ENCODE data around the gene RAD51B. TPM values are rescaled to one million over a fixed set of nuclear protein-coding genes. Genes with fewer than 3 reads are reported as not detected.

The RAD51B gene
- total RNA-seq, 6 donors from 2014 or later: 10.6 to 63.9 (median 18.4) TPM

GRCh38 chr14:68145539-68145938, 326.0 kb downstream of the RAD51B start:
- H3K9me3 ChIP-seq: no peaks in the 10 kb centered on the region
- H3K36me3 ChIP-seq: no peaks in the 10 kb centered on the region
- peaks cover 31 to 36% (median 35%) of the 10 kb centered on the region in 4 donors for H3K4me1 ChIP-seq
- H3K27ac ChIP-seq: peak overlapping the region; percentile 63 to 87 (median 78)
- no peaks in the 10 kb centered on the region for H3K27me3 ChIP-seq
- ATAC-seq (ENCODE audit: low FRiP score in 2 of 2) (no peak), DNase-seq (no peak)
- H3K4me3 ChIP-seq: no peak overlapping the region
- TF ChIP-seq CTCF (IDR thresholded peaks at IDR 0.05): no peak
- no peak for TF ChIP-seq EP300 (IDR thresholded peaks at IDR 0.05)
- no peak for TF ChIP-seq POLR2A (IDR thresholded peaks at IDR 0.05)
- no peak for TF ChIP-seq POLR2AphosphoS5 (IDR thresholded peaks at IDR 0.05)

GRCh38 chr14:68146818-68147217, 327.2 kb downstream of the RAD51B start:
- 43 to 49% methylated on average over 3 of the region's 3 CpGs for WGBS, 2 donors
- peak in 1 of 2 donors; percentile 45 for DNase-seq
- no peak overlapping the region for H3K4me3 ChIP-seq
- peaks cover 28 to 36% (median 32%) of the 10 kb centered on the region in 4 donors for H3K4me1 ChIP-seq
- no peaks in the 10 kb centered on the region for H3K9me3 ChIP-seq
- TF ChIP-seq CTCF (IDR thresholded peaks at IDR 0.05) (no peak), EP300 (IDR thresholded peaks at IDR 0.05) (no peak), POLR2AphosphoS5 (IDR thresholded peaks at IDR 0.05) (no peak), POLR2A (IDR thresholded peaks at IDR 0.05) (no peak)
- peak overlapping the region; percentile 63 to 87 (median 78) for H3K27ac ChIP-seq
- no peaks in the 10 kb centered on the region for H3K27me3 ChIP-seq
- ATAC-seq (ENCODE audit: low FRiP score in 2 of 2): peak; percentile 73 to 81
- H3K36me3 ChIP-seq: no peaks in the 10 kb centered on the region

GRCh38 chr14:68147303-68147702, 327.7 kb downstream of the RAD51B start:
- ATAC-seq (ENCODE audit: low FRiP score in 2 of 2) (no peak), DNase-seq (no peak)
- no peaks in the 10 kb centered on the region for H3K27me3 ChIP-seq
- no peaks in the 10 kb centered on the region for H3K36me3 ChIP-seq
- H3K4me3 ChIP-seq: no peak overlapping the region
- H3K4me1 ChIP-seq: peaks cover 28 to 36% (median 32%) of the 10 kb centered on the region in 4 donors
- TF ChIP-seq POLR2AphosphoS5 (IDR thresholded peaks at IDR 0.05): no peak
- no peak for TF ChIP-seq EP300 (IDR thresholded peaks at IDR 0.05)
- TF ChIP-seq POLR2A (IDR thresholded peaks at IDR 0.05): no peak
- TF ChIP-seq CTCF (IDR thresholded peaks at IDR 0.05): no peak
- peak overlapping the region; percentile 63 to 87 (median 78) for H3K27ac ChIP-seq
- no peaks in the 10 kb centered on the region for H3K9me3 ChIP-seq

GRCh38 chr14:68148276-68148675, 328.7 kb downstream of the RAD51B start:
- TF ChIP-seq EP300 (IDR thresholded peaks at IDR 0.05) (no peak), POLR2AphosphoS5 (IDR thresholded peaks at IDR 0.05) (no peak), POLR2A (IDR thresholded peaks at IDR 0.05) (no peak), CTCF (IDR thresholded peaks at IDR 0.05) (no peak)
- 94 to 97% methylated on average over 3 of the region's 3 CpGs for WGBS, 2 donors
- Histone ChIP-seq H3K9me3 (no peaks in the 10 kb centered on the region), H3K27ac (peak overlapping the region in 1 of 4 donors; percentile 87), H3K4me1 (peaks cover 24 to 31% (median 28%) of the 10 kb centered on the region in 4 donors), H3K27me3 (no peaks in the 10 kb centered on the region), H3K36me3 (no peaks in the 10 kb centered on the region), H3K4me3 (no peak overlapping the region)
- no peak for ATAC-seq (ENCODE audit: low FRiP score in 2 of 2)
- no peak for DNase-seq

GRCh38 chr14:68148763-68149162, 329.2 kb downstream of the RAD51B start:
- no peaks in the 10 kb centered on the region for H3K9me3 ChIP-seq
- ATAC-seq (ENCODE audit: low FRiP score in 2 of 2): no peak
- no peak for DNase-seq
- no peaks in the 10 kb centered on the region for H3K27me3 ChIP-seq
- no peak overlapping the region for H3K27ac ChIP-seq
- TF ChIP-seq CTCF (IDR thresholded peaks at IDR 0.05) (no peak), EP300 (IDR thresholded peaks at IDR 0.05) (no peak), POLR2AphosphoS5 (IDR thresholded peaks at IDR 0.05) (no peak), POLR2A (IDR thresholded peaks at IDR 0.05) (no peak)
- H3K4me1 ChIP-seq: peaks cover 19 to 27% (median 23%) of the 10 kb centered on the region in 4 donors
- no peak overlapping the region for H3K4me3 ChIP-seq
- H3K36me3 ChIP-seq: no peaks in the 10 kb centered on the region

Data from upper lobe of left lung (tissue), 6 donors.